BJ (cell line): ENCODE measurements around the gene ZNF644. TPM values are rescaled to one million over a fixed set of nuclear protein-coding genes. Genes with fewer than 3 reads are reported as not detected.
"Not testable (repeated sequence)": the region's sequence is repeated elsewhere in the genome, so short reads cannot be mapped to it uniquely, and the experiment has no call there.

Experiments
- CTCF ChIA-PET: fragments of 350-600 bp; formaldehyde crosslinking; extraction: SDS; loops from one replicate; lab custom pipeline; 2021; ENCODE audit warnings: antibody characterized with exemption, inconsistent platforms; lab: Yijun Ruan, JAX
- POLR2A ChIA-PET: fragments of 300-600 bp; sonication (Branson Sonifier 250); formaldehyde crosslinking; extraction: SDS; loops from one replicate; lab custom pipeline; 2021; ENCODE audit warnings: antibody characterized with exemption; lab: Charles Lee
- DNase-seq: peaks from one replicate; pipeline ENCODE4 v3.0.0-alpha.2; 2011; ENCODE audit warnings: low read depth
- H3K27me3 ChIP-seq: 2 replicates; pipeline ENCODE4 v1.6.0; 2011; ENCODE audit warnings: low read length; ENCODE audit not compliant: control insufficient read depth, insufficient read depth
- H3K36me3 ChIP-seq: 2 replicates; pipeline ENCODE4 v1.5.1; 2011; ENCODE audit warnings: low read length; ENCODE audit not compliant: control insufficient read depth, insufficient read depth
- H3K4me3 ChIP-seq: 2 replicates; pipeline ENCODE4 v1.5.1; 2011; ENCODE audit warnings: low read depth, mild to moderate bottlenecking, control low read depth, low read length
- CTCF ChIP-seq: IDR thresholded peaks from 2 replicates; pipeline ENCODE4 v1.5.1; 2011; ENCODE audit warnings: low read depth, mild to moderate bottlenecking, control low read depth, inconsistent platforms, low read length, moderate library complexity; ENCODE audit not compliant: insufficient read depth
- polyA plus RNA-seq: library from polyadenylated mRNA; depleted of rRNA; stranded (reverse); fragments of >200 nt; gene quantifications from 2 replicates; pipeline ENCODE4 v1.2.3, GENCODE V29; 2011

Gene ZNF644
- polyA plus RNA-seq, 1 experiment = 7.3 TPM

- ChIA-PET POLR2A (no interaction called here), CTCF (interaction anchor here (0.7 kb wide), 1 partner anchor 120 kb away, joined by 3 read pairs; no protein-coding TSS in a partner anchor)
- no peaks in the 10 kb centered on the region for H3K36me3 ChIP-seq
- H3K27me3 ChIP-seq = no peaks in the 10 kb centered on the region
- DNase-seq = no peak
- no peak overlapping the region for H3K4me3 ChIP-seq
- TF ChIP-seq CTCF = no peak
Observed at GRCh38 chr1:91046766-91047165, 24.9 kb upstream of the ZNF644 start.

GRCh38 chr1:91045284-91045683, 23.4 kb upstream of the ZNF644 start:
- H3K36me3 ChIP-seq = no peaks in the 10 kb centered on the region
- DNase-seq = no peak
- no peaks in the 10 kb centered on the region for H3K27me3 ChIP-seq
- ChIA-PET CTCF (no interaction called here), POLR2A (no interaction called here)
- no peak overlapping the region for H3K4me3 ChIP-seq
- TF ChIP-seq CTCF = no peak

GRCh38 chr1:91044776-91045175, 22.9 kb upstream of the ZNF644 start:
- H3K27me3 ChIP-seq, POLR2A ChIA-PET, CTCF ChIA-PET, H3K4me3 ChIP-seq, H3K36me3 ChIP-seq, DNase-seq: not testable (repeated sequence)

GRCh38 chr1:91042372-91042771, 20.5 kb upstream of the ZNF644 start:
- POLR2A ChIA-PET, H3K4me3 ChIP-seq, H3K27me3 ChIP-seq, H3K36me3 ChIP-seq, DNase-seq: not testable (repeated sequence)
- CTCF ChIA-PET = interaction anchor here (0.6 to 0.8 kb wide), 2 partner anchors 31 to 195 kb away, joined by 4 read pairs; no protein-coding TSS in a partner anchor

- POLR2A ChIA-PET = no interaction called here
- H3K27me3 ChIP-seq = no peaks in the 10 kb centered on the region
- TF ChIP-seq CTCF = no peak
- no peak for DNase-seq
- CTCF ChIA-PET = interaction anchor here (0.9 kb wide), 1 partner anchor 206 kb away, joined by 3 read pairs; no protein-coding TSS in a partner anchor
- H3K36me3 ChIP-seq = no peaks in the 10 kb centered on the region
- no peak overlapping the region for H3K4me3 ChIP-seq
Observed at GRCh38 chr1:91038582-91038981, 16.7 kb upstream of the ZNF644 start.

- DNase-seq = no peak
- no peak for TF ChIP-seq CTCF
- no peaks in the 10 kb centered on the region; the same call in 1 of the 2 replicates for H3K27me3 ChIP-seq
- CTCF ChIA-PET = interaction anchor here (0.7 kb wide), 1 partner anchor 11 kb away, joined by 3 read pairs; no protein-coding TSS in a partner anchor
- POLR2A ChIA-PET = no interaction called here
- no peaks in the 10 kb centered on the region for H3K36me3 ChIP-seq
- H3K4me3 ChIP-seq = no peak overlapping the region
Observed at GRCh38 chr1:91036894-91037829, 15.3 kb upstream of the ZNF644 start.
